GM18526 (cell line): ENCODE measurements around the gene XPR1.

ENCODE experiments used
- POLR2A ChIP-seq: IDR thresholded peaks from 3 replicates; pipeline ENCODE4 v1.6.1; 2011; ENCODE audit not compliant: insufficient read length; ENCODE audit errors: extremely low read depth

Gene XPR1

GRCh38 chr1:180781718-180782117 is 149.9 kb downstream of the XPR1 start:
- TF ChIP-seq POLR2A = no peak

GRCh38 chr1:180785291-180785690 is 153.5 kb downstream of the XPR1 start:
- TF ChIP-seq POLR2A = no peak

GRCh38 chr1:180785887-180786286 is 154.1 kb downstream of the XPR1 start:
- no peak for TF ChIP-seq POLR2A

DNA sequence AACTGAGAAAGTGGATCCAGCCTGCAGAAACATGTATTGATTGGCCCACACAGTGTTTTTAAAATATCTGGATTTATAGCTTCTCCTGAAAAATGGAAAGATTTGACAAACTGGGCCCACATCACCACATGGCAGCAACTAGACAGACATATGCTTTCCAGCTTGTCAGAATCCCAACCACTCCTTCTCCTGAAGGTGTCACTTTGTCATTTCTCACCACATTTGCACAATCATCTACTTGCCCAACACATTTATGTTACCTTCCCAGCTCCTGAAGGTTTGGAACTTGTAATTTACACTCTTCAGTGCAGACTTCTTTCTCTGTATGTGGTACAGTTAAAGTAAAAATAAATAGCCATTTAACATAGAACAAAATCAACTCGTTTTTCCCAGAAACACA is 154.8 kb downstream of the XPR1 start:
- TF ChIP-seq POLR2A = no peak

GRCh38 chr1:180787628-180788307 is 155.9 kb downstream of the XPR1 start:
- no peak for TF ChIP-seq POLR2A

- no peak for TF ChIP-seq POLR2A
These were observed 157.6 kb downstream of the XPR1 start for GRCh38 chr1:180789460-180789859.

GRCh38 chr1:180791806-180792205 is 160.0 kb downstream of the XPR1 start:
- TF ChIP-seq POLR2A = no peak

DNA sequence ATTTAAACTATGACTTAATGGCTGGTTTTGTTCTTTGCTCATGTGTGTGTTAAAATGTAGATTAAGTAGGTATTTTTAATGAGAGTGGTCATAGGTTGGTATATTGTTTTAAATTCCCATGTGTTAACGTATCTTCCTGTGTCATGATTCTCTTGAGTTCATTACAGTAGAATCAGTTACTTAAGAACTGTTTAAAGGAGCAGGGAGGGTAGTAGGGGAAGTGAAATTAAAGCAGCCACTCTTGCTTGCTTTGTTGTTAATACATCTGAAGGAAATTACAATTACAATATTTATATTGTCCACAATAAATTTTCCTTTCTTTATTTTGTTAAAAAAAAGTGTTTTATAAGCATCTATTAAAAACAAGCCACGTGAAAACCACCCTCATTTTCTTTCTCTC is 161.6 kb downstream of the XPR1 start:
- no peak for TF ChIP-seq POLR2A

DNA sequence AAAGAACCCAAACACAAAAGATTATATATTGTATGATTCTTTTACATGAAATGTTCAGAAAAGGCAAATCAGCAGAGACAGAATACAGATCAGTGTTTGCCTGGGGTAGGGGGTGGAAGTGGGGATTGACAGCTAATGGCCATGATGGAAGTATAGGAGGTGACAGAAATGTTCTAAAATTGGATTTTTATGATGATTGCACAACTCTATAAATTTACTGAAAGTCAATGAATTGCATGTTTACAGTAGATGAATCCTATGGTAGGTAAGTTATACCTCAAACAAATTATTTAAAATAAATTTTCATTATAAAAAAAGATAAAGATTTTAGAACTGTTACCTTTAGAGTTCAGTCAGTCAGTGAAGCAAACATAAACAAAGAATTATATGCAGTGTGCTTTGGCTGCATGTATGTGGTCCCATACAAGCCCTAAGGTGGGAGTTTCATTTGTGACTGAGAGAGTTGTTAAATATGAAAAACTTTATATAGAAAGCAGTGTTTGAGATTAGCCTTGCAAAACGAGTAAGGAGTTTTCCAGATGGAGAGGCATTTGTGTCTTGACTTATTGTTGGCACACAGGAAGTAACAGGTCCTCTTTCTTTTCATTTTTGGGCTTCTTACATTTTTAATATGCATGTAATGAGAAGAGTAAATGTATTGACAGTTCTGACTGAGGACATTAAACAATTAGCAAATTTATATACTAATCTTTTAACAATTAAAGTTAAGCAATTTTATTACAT is 165.2 kb downstream of the XPR1 start:
- no peak for TF ChIP-seq POLR2A

- TF ChIP-seq POLR2A = no peak
These were observed 169.1 kb downstream of the XPR1 start for GRCh38 chr1:180800945-180801344.

DNA sequence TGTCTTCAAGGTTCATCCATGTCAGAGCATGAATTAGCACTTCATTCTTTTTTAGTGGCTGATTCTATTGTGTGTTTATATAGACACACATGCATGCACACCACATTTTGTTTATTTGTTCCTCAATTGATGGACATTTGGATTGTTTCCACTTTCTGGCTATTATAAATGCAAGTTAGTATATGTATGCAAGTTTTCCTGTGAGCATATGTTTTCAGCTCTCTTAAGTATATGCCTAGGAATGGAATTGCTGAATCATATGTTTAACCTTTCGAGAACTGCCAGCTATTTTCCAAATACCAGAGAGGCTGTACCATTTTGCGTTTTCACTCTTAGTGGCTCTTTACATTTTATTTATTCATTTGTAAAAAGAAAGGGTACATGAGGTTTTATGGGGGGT is 171.0 kb downstream of the XPR1 start:
- no peak for TF ChIP-seq POLR2A

GRCh38 chr1:180805316-180805715 is 173.5 kb downstream of the XPR1 start:
- TF ChIP-seq POLR2A = no peak

GRCh38 chr1:180811298-180811697 is 179.5 kb downstream of the XPR1 start:
- no peak for TF ChIP-seq POLR2A

DNA sequence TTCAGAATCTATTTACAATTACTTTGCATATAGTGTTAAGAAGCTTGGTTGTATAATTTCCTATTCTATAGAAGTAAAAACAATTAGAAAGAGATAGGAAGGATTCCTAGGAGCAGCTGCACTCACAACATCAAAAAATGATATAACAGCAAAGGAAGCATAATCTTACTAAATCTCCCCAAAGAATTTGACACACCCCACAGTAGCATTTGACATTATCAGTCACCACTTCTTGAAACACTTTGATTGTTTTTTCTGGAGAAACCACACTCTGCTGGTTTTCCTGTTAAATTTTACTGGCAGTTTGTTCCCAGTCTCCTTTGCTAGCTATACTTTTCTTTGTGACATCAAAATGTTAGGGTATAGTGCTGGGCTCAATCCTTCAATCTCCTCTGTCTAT is 180.1 kb downstream of the XPR1 start:
- TF ChIP-seq POLR2A = no peak

- no peak for TF ChIP-seq POLR2A
These were observed 182.4 kb downstream of the XPR1 start for GRCh38 chr1:180814258-180814657.

DNA sequence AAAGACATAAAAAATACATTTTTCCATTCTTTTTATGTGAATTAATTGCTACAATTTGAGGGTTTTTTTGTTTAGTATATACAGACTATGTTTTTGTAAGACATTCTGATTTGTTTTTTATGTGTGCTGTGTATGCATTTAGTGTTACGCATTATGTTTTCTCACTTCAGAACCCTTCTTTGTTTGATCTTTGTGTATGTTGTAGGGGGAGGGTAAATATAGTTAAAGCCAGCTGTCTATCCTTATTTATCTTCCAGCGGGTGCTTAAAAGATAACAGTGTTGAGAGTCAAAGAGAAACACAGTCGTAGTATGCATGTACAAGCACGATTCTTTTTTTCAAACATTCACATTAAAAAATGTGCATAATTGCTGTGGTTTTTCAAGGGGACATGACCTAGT is 183.4 kb downstream of the XPR1 start:
- TF ChIP-seq POLR2A = no peak

DNA sequence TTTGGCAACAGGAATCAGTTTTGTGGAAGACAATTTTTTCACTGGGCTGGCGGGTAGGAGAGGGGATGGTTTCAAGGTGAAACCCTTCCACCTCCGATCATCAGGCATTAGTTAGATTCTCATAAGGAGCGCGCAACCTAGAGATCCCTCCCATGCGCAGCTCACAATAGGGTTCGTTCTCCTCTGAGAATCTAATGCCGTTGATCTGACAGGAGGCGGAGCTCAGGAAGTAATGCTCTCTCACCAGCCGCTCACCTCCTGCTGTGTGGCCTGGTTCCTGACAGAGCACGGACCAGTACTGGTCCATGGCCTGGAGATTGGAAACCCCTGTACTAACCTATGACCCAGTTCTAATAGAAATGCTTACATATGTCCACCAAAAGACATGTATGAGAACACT is 184.3 kb downstream of the XPR1 start:
- TF ChIP-seq POLR2A = no peak
